ENCODE data around the gene CSMD2.

Gene CSMD2

GRCh38 chr1:33927721-33928120 lies 237.3 kb downstream of the CSMD2 start:
- no peak overlapping the region for H2AFZ ChIP-seq (ENCODE audit: low read depth, low read length, severe bottlenecking)
- no peak overlapping the region for H3K9ac ChIP-seq (ENCODE audit: low read length)
- no peaks in the 10 kb centered on the region for H3F3A ChIP-seq (ENCODE audit: insufficient read depth)
- H3K79me2 ChIP-seq (ENCODE audit: insufficient read depth, low read length), result no peaks in the 10 kb centered on the region
- H3K4me3 ChIP-seq (ENCODE audit: insufficient read depth, low read length, poor library complexity, severe bottlenecking), result no peak overlapping the region
- H3K9me3 ChIP-seq (ENCODE audit: insufficient read depth, low read length), result no peaks in the 10 kb centered on the region
- TF ChIP-seq CTCF (IDR thresholded peaks at IDR 0.05; ENCODE audit: insufficient read depth, low read length, poor library complexity, severe bottlenecking) (no peak), EZH2phosphoT487 (conservative IDR thresholded peaks at IDR 0.05; ENCODE audit: low read length) (no peak)
- H3K36me3 ChIP-seq (ENCODE audit: low read length), result no peaks in the 10 kb centered on the region
- no peaks in the 10 kb centered on the region for H4K20me1 ChIP-seq (ENCODE audit: low read depth, low read length)
- no peaks in the 10 kb centered on the region for H3K9me2 ChIP-seq (replicated peaks; ENCODE audit: insufficient read depth, low read length)
- no peak overlapping the region for H3K27ac ChIP-seq (ENCODE audit: low read depth, low read length)
- no peak overlapping the region for H3K4me2 ChIP-seq (ENCODE audit: low read depth, low read length, poor library complexity, severe bottlenecking)
- no peaks in the 10 kb centered on the region for H3K27me3 ChIP-seq (ENCODE audit: low read length)

- H4K20me1 ChIP-seq (ENCODE audit: low read depth, low read length), result no peaks in the 10 kb centered on the region
- no peaks in the 10 kb centered on the region for H3K27me3 ChIP-seq (ENCODE audit: low read length)
- H3K9me3 ChIP-seq (ENCODE audit: insufficient read depth, low read length), result no peaks in the 10 kb centered on the region
- no peak overlapping the region for H3K27ac ChIP-seq (ENCODE audit: low read depth, low read length)
- no peak overlapping the region for H2AFZ ChIP-seq (ENCODE audit: low read depth, low read length, severe bottlenecking)
- no peaks in the 10 kb centered on the region for H3K9me2 ChIP-seq (replicated peaks; ENCODE audit: insufficient read depth, low read length)
- H3K4me3 ChIP-seq (ENCODE audit: insufficient read depth, low read length, poor library complexity, severe bottlenecking), result no peak overlapping the region
- H3F3A ChIP-seq (ENCODE audit: insufficient read depth), result no peaks in the 10 kb centered on the region
- H3K79me2 ChIP-seq (ENCODE audit: insufficient read depth, low read length), result no peaks in the 10 kb centered on the region
- H3K36me3 ChIP-seq (ENCODE audit: low read length), result no peaks in the 10 kb centered on the region
- H3K9ac ChIP-seq (ENCODE audit: low read length), result no peak overlapping the region
- H3K4me2 ChIP-seq (ENCODE audit: low read depth, low read length, poor library complexity, severe bottlenecking), result no peak overlapping the region
- TF ChIP-seq CTCF (IDR thresholded peaks at IDR 0.05; ENCODE audit: insufficient read depth, low read length, poor library complexity, severe bottlenecking) (no peak), EZH2phosphoT487 (conservative IDR thresholded peaks at IDR 0.05; ENCODE audit: low read length) (no peak)
Measured at GRCh38 chr1:33925586-33925985, 239.4 kb downstream of the CSMD2 start.

GRCh38 chr1:33921281-33921680 lies 243.7 kb downstream of the CSMD2 start:
- Histone ChIP-seq H3K4me3 (ENCODE audit: insufficient read depth, low read length, poor library complexity, severe bottlenecking) (no peak overlapping the region), H3K27ac (ENCODE audit: low read depth, low read length) (no peak overlapping the region), H3K79me2 (ENCODE audit: insufficient read depth, low read length) (no peaks in the 10 kb centered on the region), H3K9ac (ENCODE audit: low read length) (no peak overlapping the region), H4K20me1 (ENCODE audit: low read depth, low read length) (no peaks in the 10 kb centered on the region), H3K36me3 (ENCODE audit: low read length) (no peaks in the 10 kb centered on the region), H2AFZ (ENCODE audit: low read depth, low read length, severe bottlenecking) (no peak overlapping the region), H3K9me2 (replicated peaks; ENCODE audit: insufficient read depth, low read length) (no peaks in the 10 kb centered on the region), H3K9me3 (ENCODE audit: insufficient read depth, low read length) (no peaks in the 10 kb centered on the region), H3K27me3 (ENCODE audit: low read length) (no peaks in the 10 kb centered on the region), H3F3A (ENCODE audit: insufficient read depth) (no peaks in the 10 kb centered on the region), H3K4me2 (ENCODE audit: low read depth, low read length, poor library complexity, severe bottlenecking) (no peak overlapping the region)
- TF ChIP-seq EZH2phosphoT487 (conservative IDR thresholded peaks at IDR 0.05; ENCODE audit: low read length) (no peak), CTCF (IDR thresholded peaks at IDR 0.05; ENCODE audit: insufficient read depth, low read length, poor library complexity, severe bottlenecking) (no peak)
